H1 (cell line): ENCODE measurements around the gene AP4M1. TPM values are rescaled to one million over a fixed set of nuclear protein-coding genes. Genes with fewer than 3 reads are reported as not detected.

Source experiments
- CTCF ChIA-PET: fragments of 300-600 bp; sonication (Branson Sonifier 250); formaldehyde crosslinking; loops from one replicate; lab custom pipeline; 2021; ENCODE audit not compliant: partially characterized antibody; lab: Charles Lee
- POLR2A ChIA-PET: fragments of 300-600 bp; sonication (Branson Sonifier 250); formaldehyde crosslinking; loops from one replicate; lab custom pipeline; 2021; ENCODE audit warnings: inconsistent platforms; ENCODE audit not compliant: partially characterized antibody; lab: Charles Lee
- DNase-seq, 2 experiments: peaks; one replicate each; pipeline versions ENCODE4 v3.0.0 to v3.0.0-alpha.2; 2010 to 2022; ENCODE audit warnings: low spot score in 2 of 2, low read depth in 1 of 2, mixed read lengths in 1 of 2
- FAIRE-seq: peaks from 2 replicates; lab custom pipeline; 2011; peaks lifted over from hg19 to GRCh38; lab: Jason Lieb, UNC
- H2AFZ ChIP-seq: 2 replicates; pipeline ENCODE4 v1.8.1; 2012; ENCODE audit warnings: low read length, inconsistent platforms
- H2AK5ac ChIP-seq: 2 replicates; pipeline ENCODE4 v1.6.1; 2013; ENCODE audit warnings: low read depth, low read length
- H2BK120ac ChIP-seq: replicated peaks from 2 replicates; pipeline ENCODE3; 2013; ENCODE audit warnings: low read depth, low read length, inconsistent platforms
- H2BK12ac ChIP-seq: 2 replicates; pipeline ENCODE4 v1.6.1; 2013; ENCODE audit warnings: low read depth, low read length
- H2BK15ac ChIP-seq: 2 replicates; pipeline ENCODE4 v1.6.1; 2013; ENCODE audit warnings: low read length
- H2BK20ac ChIP-seq: 2 replicates; pipeline ENCODE4 v1.6.1; 2013; ENCODE audit warnings: low read length
- H2BK5ac ChIP-seq: 2 replicates; pipeline ENCODE4 v1.6.1; 2013; ENCODE audit warnings: low read depth, low read length
- H3K14ac ChIP-seq: 2 replicates; pipeline ENCODE4 v1.6.1; 2013; ENCODE audit warnings: inconsistent platforms; ENCODE audit not compliant: insufficient read length
- H3K18ac ChIP-seq: 2 replicates; pipeline ENCODE4 v1.6.1; 2013; ENCODE audit warnings: low read length; ENCODE audit errors: extremely low read depth
- H3K23ac ChIP-seq: 2 replicates; pipeline ENCODE4 v1.6.1; 2013; ENCODE audit warnings: inconsistent platforms; ENCODE audit not compliant: insufficient read length
- H3K23me2 ChIP-seq: 2 replicates; pipeline ENCODE4 v1.6.1; 2013; ENCODE audit warnings: low read depth, low read length
- H3K27ac ChIP-seq: 2 replicates; pipeline ENCODE4 v1.6.1; 2011; ENCODE audit warnings: low read depth, low read length, inconsistent platforms
- H3K27me3 ChIP-seq, 4 experiments: replicated peaks in 1 of 4; 1 replicate in 1 of 4; 2 replicates in 3 of 4; pipeline versions ENCODE4 v1.6.1 to v1.8.1; 2011 to 2013; ENCODE audit warnings: low read length in 3 of 4, mild to moderate bottlenecking in 3 of 4, inconsistent platforms in 2 of 4, mixed read lengths in 2 of 4, moderate library complexity in 1 of 4; ENCODE audit not compliant: control insufficient read depth in 3 of 4, insufficient read depth in 3 of 4; ENCODE audit errors: extremely low read depth in 1 of 4
- H3K36me3 ChIP-seq, 4 experiments: 2 replicates each; pipeline versions ENCODE4 v1.6.1 to v1.8.1; 2011 to 2013; ENCODE audit warnings: mild to moderate bottlenecking in 4 of 4, low read length in 3 of 4, moderate library complexity in 2 of 4, control low read depth in 1 of 4, inconsistent platforms in 1 of 4; ENCODE audit not compliant: insufficient read depth in 4 of 4, control insufficient read depth in 2 of 4
- H3K4ac ChIP-seq: replicated peaks from 2 replicates; pipeline ENCODE3; 2013; ENCODE audit warnings: low read length, low read depth, mixed read lengths, inconsistent platforms; ENCODE audit not compliant: insufficient read length
- H3K4me1 ChIP-seq, 4 experiments: replicated peaks in 1 of 4; 1 replicate in 1 of 4; 2 replicates in 3 of 4; pipeline versions ENCODE4 v1.6.1 to v1.8.1; 2011 to 2013; ENCODE audit warnings: low read length in 3 of 4, inconsistent platforms in 2 of 4, mixed read lengths in 1 of 4; ENCODE audit not compliant: insufficient read depth in 4 of 4, control insufficient read depth in 3 of 4
- H3K4me2 ChIP-seq, 2 experiments: 2 replicates each; pipeline versions ENCODE4 v1.6.1 to v1.8.1; 2011 to 2013; ENCODE audit warnings: low read depth in 2 of 2, low read length in 2 of 2, control low read depth in 1 of 2, inconsistent platforms in 1 of 2, mild to moderate bottlenecking in 1 of 2; ENCODE audit not compliant: insufficient read depth in 1 of 2
- H3K4me3 ChIP-seq, 4 experiments: fragments of 200-600, 300-600 bp in 1 of 4; sonication (generic), shearing (Covaris generic), sonication (Bioruptor Twin) in 1 of 4; 2 replicates each; pipeline versions ENCODE4 v1.5.1 to v1.8.1; 2011 to 2016; ENCODE audit warnings: low read length in 4 of 4, low read depth in 3 of 4, control low read depth in 2 of 4, inconsistent platforms in 2 of 4, mild to moderate bottlenecking in 2 of 4, mixed read lengths in 1 of 4, moderate library complexity in 1 of 4; ENCODE audit not compliant: insufficient read depth in 2 of 4; ENCODE audit errors: extremely low read depth in 1 of 4
- H3K56ac ChIP-seq: replicated peaks from 2 replicates; pipeline ENCODE3; 2013; ENCODE audit warnings: low read depth, mild to moderate bottlenecking, mixed read lengths, low read length, inconsistent platforms; ENCODE audit not compliant: insufficient read length
- H3K79me1 ChIP-seq: 2 replicates; pipeline ENCODE4 v1.6.1; 2013; ENCODE audit warnings: low read depth, low read length, control low read depth
- H3K79me2 ChIP-seq, 2 experiments: 2 replicates each; pipeline versions ENCODE4 v1.6.1 to v1.8.1; 2012 to 2013; ENCODE audit warnings: low read length in 2 of 2, mild to moderate bottlenecking in 2 of 2, inconsistent platforms in 1 of 2; ENCODE audit not compliant: insufficient read depth in 2 of 2, control insufficient read depth in 1 of 2
- H3K9ac ChIP-seq, 4 experiments: replicated peaks in 1 of 4; 1 replicate in 1 of 4; 2 replicates in 3 of 4; pipeline versions ENCODE4 v1.6.1 to v1.8.1; 2011 to 2013; ENCODE audit warnings: low read depth in 3 of 4, low read length in 3 of 4, control low read depth in 2 of 4, mild to moderate bottlenecking in 2 of 4, moderate library complexity in 2 of 4, inconsistent platforms in 1 of 4; ENCODE audit errors: extremely low read depth in 1 of 4
- H3K9me3 ChIP-seq, 2 experiments: 2 replicates each; pipeline versions ENCODE4 v1.6.1 to v1.8.1; 2012 to 2013; ENCODE audit warnings: mild to moderate bottlenecking in 2 of 2, moderate library complexity in 2 of 2, control low read depth in 1 of 2, inconsistent platforms in 1 of 2, low read depth in 1 of 2, low read length in 1 of 2, mixed read lengths in 1 of 2; ENCODE audit not compliant: insufficient read depth in 2 of 2
- H4K20me1 ChIP-seq, 2 experiments: replicated peaks in 1 of 2; 2 replicates each; pipeline versions ENCODE3 to v1.8.1; 2011 to 2013; ENCODE audit warnings: inconsistent platforms in 2 of 2, low read length in 2 of 2, mild to moderate bottlenecking in 1 of 2; ENCODE audit not compliant: insufficient read depth in 2 of 2, control insufficient read depth in 1 of 2
- H4K5ac ChIP-seq: 2 replicates; pipeline ENCODE4 v1.6.1; 2013; ENCODE audit warnings: low read length, low read depth, mixed read lengths, inconsistent platforms; ENCODE audit not compliant: insufficient read length
- H4K8ac ChIP-seq: 2 replicates; pipeline ENCODE4 v1.8.0; 2013; ENCODE audit warnings: mild to moderate bottlenecking, moderate library complexity, low read length, inconsistent platforms; ENCODE audit not compliant: insufficient read depth; ENCODE audit errors: extremely low read depth
- H4K91ac ChIP-seq: replicated peaks from 2 replicates; pipeline ENCODE3; 2013; ENCODE audit warnings: low read length, mixed read lengths, inconsistent platforms; ENCODE audit not compliant: insufficient read length
- BACH1 ChIP-seq: IDR thresholded peaks from 2 replicates; pipeline ENCODE4 v1.6.1; 2012; ENCODE audit warnings: low read length, improper control_type of control experiment
- BCL11A ChIP-seq, 2 experiments: IDR thresholded peaks; one replicate each; pipeline ENCODE4 v1.6.1; 2011; ENCODE audit warnings: low read depth in 2 of 2, low read length in 2 of 2, mild to moderate bottlenecking in 2 of 2
- JUND ChIP-seq: IDR thresholded peaks from 2 replicates; pipeline ENCODE4 v1.6.1; 2011; ENCODE audit warnings: mild to moderate bottlenecking, improper control_type of control experiment, low read length
- NANOG ChIP-seq: IDR thresholded peaks from 2 replicates; pipeline ENCODE4 v1.6.1; 2011; ENCODE audit warnings: low read length, low read depth, mild to moderate bottlenecking, inconsistent platforms; ENCODE audit not compliant: insufficient read depth, poor library complexity, severe bottlenecking
- SP1 ChIP-seq: IDR thresholded peaks from 2 replicates; pipeline ENCODE4 v1.6.1; 2011; ENCODE audit warnings: low read depth, low read length
- SRF ChIP-seq: IDR thresholded peaks from 2 replicates; pipeline ENCODE4 v1.6.1; 2011; ENCODE audit warnings: mild to moderate bottlenecking, low read depth, low read length, moderate library complexity
- TAF1 ChIP-seq: IDR thresholded peaks from 2 replicates; pipeline ENCODE4 v1.6.1; 2011; ENCODE audit warnings: mild to moderate bottlenecking, low read depth, low read length
- TBP ChIP-seq: IDR thresholded peaks from 2 replicates; pipeline ENCODE4 v1.6.1; 2011; ENCODE audit warnings: low read depth, low read length, improper control_type of control experiment
- WGBS, 2 experiments: shearing (Covaris generic) in 1 of 2; methylation state at CpG; one replicate each; pipeline versions ENCODE4 v1.1.6 to v1.1.7; 2013 to 2015; ENCODE audit warnings: low lambda C conversion rate in 2 of 2, mixed read lengths in 2 of 2, inconsistent platforms in 1 of 2, low coverage in 1 of 2, missing lambda C conversion rate in 1 of 2; ENCODE audit not compliant: insufficient replicate concordance in 2 of 2, insufficient coverage in 1 of 2, insufficient read length in 1 of 2; ENCODE audit errors: extremely low coverage in 1 of 2, missing lambda C conversion rate in 1 of 2; 5-methylcytosine and 5-hydroxymethylcytosine counted together
- polyA plus RNA-seq, 7 experiments: library from polyadenylated mRNA; depleted of rRNA in 3 of 7; stranded (reverse) in 5 of 7; unstranded in 2 of 7; fragments of >200 nt in 5 of 7; fragments of 200-250 nt in 2 of 7; gene quantifications; 1 replicate in 5 of 7; 2 replicates in 1 of 7; 4 replicates in 1 of 7; pipeline versions ENCODE4 v1.2.1 to v1.2.3, GENCODE V29; 2011 to 2013; ENCODE audit warnings: missing spikeins in 2 of 7, mixed read lengths in 2 of 7
- total RNA-seq: library from RNA; stranded (reverse); fragmentation: NEBNext Ultra II Directional; extraction: Animal tissue kit (Norgen Biotek cat#: 25700); gene quantifications from 2 replicates; pipeline ENCODE4 v1.2.1, GENCODE V29; 2021
- TF ChIP-seq, protein P1 (sequence below): IDR thresholded peaks from 2 replicates; pipeline ENCODE4 v1.6.1; 2012; ENCODE audit warnings: inconsistent platforms
- TF ChIP-seq, protein P2 (sequence below): IDR thresholded peaks from 2 replicates; pipeline ENCODE4 v1.6.1; 2012; ENCODE audit warnings: low read length, inconsistent platforms

The AP4M1 gene
- total and polyA plus RNA-seq, 2 of the 8 experiments (the other 6 are each of a cell fraction or from before 2014, with no cell fraction given) = 15.2 to 16.6 TPM

DNA sequence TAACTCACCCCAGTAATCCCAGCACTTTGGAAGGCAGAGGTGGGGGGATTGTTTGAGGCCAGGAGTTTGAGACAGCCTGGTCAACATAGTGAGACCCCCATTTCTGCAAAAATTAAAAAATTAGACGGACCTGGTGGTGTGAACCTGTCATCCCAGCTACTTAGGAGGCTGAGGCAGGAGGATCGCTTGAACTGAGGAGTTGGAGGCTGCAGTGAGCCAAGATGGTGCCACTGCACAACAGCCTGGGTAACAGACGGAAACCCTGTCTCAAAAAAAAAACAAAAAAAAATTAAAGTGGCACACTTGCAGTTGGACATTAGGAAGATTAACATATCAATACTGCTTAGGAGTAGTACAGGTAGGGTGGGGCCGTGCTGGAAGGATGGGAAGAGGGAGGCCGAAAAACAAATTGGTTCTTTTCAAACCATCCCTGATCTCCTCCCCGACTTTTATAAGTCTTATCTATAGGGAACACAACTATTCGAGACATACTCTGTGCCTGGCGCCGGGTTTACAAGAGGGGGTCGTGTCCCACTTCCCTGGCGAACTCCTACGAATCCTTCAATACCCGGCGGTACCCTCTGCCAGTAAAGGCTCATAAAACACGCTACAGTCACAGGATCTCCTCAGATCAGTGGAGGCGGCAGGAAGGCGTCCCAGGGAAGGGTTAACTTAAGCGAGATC, 17.1 kb downstream of the AP4M1 start:
- Histone ChIP-seq H3K79me1 (0 out of 2 replicates have a peak, but pooled peaks cover 4% of the 10 kb centered on the region), H3K18ac (peak overlapping the region; percentile 42), H2BK120ac (no peak overlapping the region), H2BK5ac (peak overlapping the region; percentile 46), H3K9me3 (no peaks in the 10 kb centered on the region), H2AK5ac (no peak overlapping the region), H2AFZ (peak overlapping the region; percentile 27; the same call in 1 of the 2 replicates), H3K79me2 (peaks cover 0 to 6% of the 10 kb centered on the region in 2 experiments; a peak in 1 of 4 replicates), H3K36me3 (peaks cover 0 to 6% (median 4%) of the 10 kb centered on the region in 4 experiments; a peak in 6 of 8 replicates), H2BK20ac (no peak overlapping the region), H3K4me3 (peak overlapping the region; percentile 75 to 98 (median 94)), H4K5ac (peak overlapping the region; percentile 59), H4K91ac (no peak overlapping the region), H3K27me3 (no peaks in the 10 kb centered on the region), H3K4me1 (peaks cover 0 to 5% (median 1%) of the 10 kb centered on the region in 4 experiments; a peak in 5 of 7 replicates), H2BK12ac (no peak overlapping the region), H3K27ac (peak overlapping the region; percentile 88), H2BK15ac (no peak overlapping the region), H3K56ac (peak overlapping the region; percentile 42), H4K8ac (peak overlapping the region; percentile 60; the same call in 1 of the 2 replicates), H3K14ac (no peak overlapping the region), H3K23ac (no peak overlapping the region), H3K4ac (no peak overlapping the region), H3K23me2 (peaks cover 8% of the 10 kb centered on the region), H3K4me2 (peak overlapping the region; percentile 74 to 92), H3K9ac (peak overlapping the region; percentile 87 to 96 (median 88)), H4K20me1 (peaks cover 0 to 1% of the 10 kb centered on the region in 2 experiments)
- FAIRE-seq (no peak), DNase-seq (no peak)
- WGBS, 2 experiments = 23% methylated on average over 18 of the region's 18 CpGs; no CpG with 5 or more reads in 1 of the 2 experiments
- CTCF ChIA-PET = no interaction called here
- POLR2A ChIA-PET = interaction anchor here (0.6 to 20.0 kb wide), 3 partner anchors 14 to 306 kb away, joined by 3 to 722 read pairs (median 414); partner anchors contain the start of genes AP4M1, COPS6, MCM7 and ZNF3
- no peak for TF ChIP-seq TAF1
- TF ChIP-seq SRF = no peak
- TF ChIP-seq, protein P1, sequence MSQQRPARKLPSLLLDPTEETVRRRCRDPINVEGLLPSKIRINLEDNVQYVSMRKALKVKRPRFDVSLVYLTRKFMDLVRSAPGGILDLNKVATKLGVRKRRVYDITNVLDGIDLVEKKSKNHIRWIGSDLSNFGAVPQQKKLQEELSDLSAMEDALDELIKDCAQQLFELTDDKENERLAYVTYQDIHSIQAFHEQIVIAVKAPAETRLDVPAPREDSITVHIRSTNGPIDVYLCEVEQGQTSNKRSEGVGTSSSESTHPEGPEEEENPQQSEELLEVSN = no peak
- TF ChIP-seq JUND = no peak
- TF ChIP-seq BACH1 = no peak
- no peak for TF ChIP-seq SP1
- TF ChIP-seq TBP = no peak
- TF ChIP-seq BCL11A (IDR thresholded peaks at IDR 0.05; ENCODE audit: low read depth in 2 of 2, low read length in 2 of 2) = no peak
- TF ChIP-seq, protein P2, sequence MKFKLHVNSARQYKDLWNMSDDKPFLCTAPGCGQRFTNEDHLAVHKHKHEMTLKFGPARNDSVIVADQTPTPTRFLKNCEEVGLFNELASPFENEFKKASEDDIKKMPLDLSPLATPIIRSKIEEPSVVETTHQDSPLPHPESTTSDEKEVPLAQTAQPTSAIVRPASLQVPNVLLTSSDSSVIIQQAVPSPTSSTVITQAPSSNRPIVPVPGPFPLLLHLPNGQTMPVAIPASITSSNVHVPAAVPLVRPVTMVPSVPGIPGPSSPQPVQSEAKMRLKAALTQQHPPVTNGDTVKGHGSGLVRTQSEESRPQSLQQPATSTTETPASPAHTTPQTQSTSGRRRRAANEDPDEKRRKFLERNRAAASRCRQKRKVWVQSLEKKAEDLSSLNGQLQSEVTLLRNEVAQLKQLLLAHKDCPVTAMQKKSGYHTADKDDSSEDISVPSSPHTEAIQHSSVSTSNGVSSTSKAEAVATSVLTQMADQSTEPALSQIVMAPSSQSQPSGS = no peak
- TF ChIP-seq NANOG = no peak
